ENCODE measurements around the gene ADARB2. TPM values are rescaled to one million over a fixed set of nuclear protein-coding genes. Genes with fewer than 3 reads are reported as not detected.

ADARB2 gene
- total RNA-seq, 4 donors from 2014 or later, result 0.80 to 4.9 (median 2.3) TPM

GRCh38 chr10:1544929-1545328, 192.4 kb downstream of the ADARB2 start:
- H3K4me1 ChIP-seq, result no peaks in the 10 kb centered on the region
- TF ChIP-seq POLR2AphosphoS5 (IDR thresholded peaks at IDR 0.05) (no peak), EP300 (IDR thresholded peaks at IDR 0.05; ENCODE audit: low read depth) (no peak), POLR2A (IDR thresholded peaks at IDR 0.05) (no peak), CTCF (IDR thresholded peaks at IDR 0.05) (no peak)
- in situ Hi-C loops (cut with MboI; ENCODE audit: low pct_ligation_motif_present in 1 of 4, low pct_unique_long_range_greater_than_20kb in 1 of 4, low sequenced_read_pairs in 3 of 4) (no loop called here), intact Hi-C loops (cut with DNase I; ENCODE audit: low total_unique reads) (no loop called here)
- 75% methylated on average over 2 of the region's 2 CpGs; no CpG with 5 or more reads in 1 of the 2 donors for WGBS, 2 donors (ENCODE audit: low coverage in 1 of 2)
- no peak for DNase-seq
- H3K4me3 ChIP-seq, result no peak overlapping the region
- no peaks in the 10 kb centered on the region for H3K9me3 ChIP-seq
- no peaks in the 10 kb centered on the region for H3K27me3 ChIP-seq
- no peak overlapping the region for H3K27ac ChIP-seq
- no peaks in the 10 kb centered on the region for H3K36me3 ChIP-seq

- Histone ChIP-seq H3K27ac (no peak overlapping the region), H3K4me1 (no peaks in the 10 kb centered on the region), H3K27me3 (no peaks in the 10 kb centered on the region), H3K4me3 (no peak overlapping the region), H3K9me3 (no peaks in the 10 kb centered on the region), H3K36me3 (no peaks in the 10 kb centered on the region)
- DNase-seq, result no peak
- 60 to 90% methylated on average over 1 to 13 of the region's 13 CpGs for WGBS, 2 donors (ENCODE audit: low coverage in 1 of 2)
- intact Hi-C loops (cut with DNase I; ENCODE audit: low total_unique reads) (no loop called here), in situ Hi-C loops (cut with MboI; ENCODE audit: low pct_ligation_motif_present in 1 of 4, low pct_unique_long_range_greater_than_20kb in 1 of 4, low sequenced_read_pairs in 3 of 4) (no loop called here)
- TF ChIP-seq POLR2A (IDR thresholded peaks at IDR 0.05) (no peak), POLR2AphosphoS5 (IDR thresholded peaks at IDR 0.05) (no peak), CTCF (IDR thresholded peaks at IDR 0.05) (no peak), EP300 (IDR thresholded peaks at IDR 0.05; ENCODE audit: low read depth) (no peak)
Measured at GRCh38 chr10:1544209-1544673, 193.1 kb downstream of the ADARB2 start.

GRCh38 chr10:1543596-1543995, 193.7 kb downstream of the ADARB2 start:
- in situ Hi-C loops (cut with MboI; ENCODE audit: low pct_ligation_motif_present in 1 of 4, low pct_unique_long_range_greater_than_20kb in 1 of 4, low sequenced_read_pairs in 3 of 4) (no loop called here), intact Hi-C loops (cut with DNase I; ENCODE audit: low total_unique reads) (no loop called here)
- no peak for TF ChIP-seq POLR2AphosphoS5 (IDR thresholded peaks at IDR 0.05)
- no peak for TF ChIP-seq POLR2A (IDR thresholded peaks at IDR 0.05)
- no peak for TF ChIP-seq CTCF (IDR thresholded peaks at IDR 0.05)
- TF ChIP-seq EP300 (IDR thresholded peaks at IDR 0.05; ENCODE audit: low read depth), result no peak
- WGBS, 2 donors (ENCODE audit: low coverage in 1 of 2), result 69 to 74% methylated on average over 5 to 11 of the region's 11 CpGs
- Histone ChIP-seq H3K9me3 (no peaks in the 10 kb centered on the region), H3K4me1 (no peaks in the 10 kb centered on the region), H3K27ac (no peak overlapping the region), H3K4me3 (no peak overlapping the region), H3K27me3 (no peaks in the 10 kb centered on the region), H3K36me3 (no peaks in the 10 kb centered on the region)
- DNase-seq, result no peak

GRCh38 chr10:1542941-1543340, 194.4 kb downstream of the ADARB2 start:
- no peak for DNase-seq
- intact Hi-C loops (cut with DNase I; ENCODE audit: low total_unique reads), result no loop called here
- H3K27ac ChIP-seq, result no peak overlapping the region
- H3K4me3 ChIP-seq, result no peak overlapping the region
- TF ChIP-seq POLR2AphosphoS5 (IDR thresholded peaks at IDR 0.05) (no peak), CTCF (IDR thresholded peaks at IDR 0.05) (no peak), EP300 (IDR thresholded peaks at IDR 0.05; ENCODE audit: low read depth) (no peak), POLR2A (IDR thresholded peaks at IDR 0.05) (no peak)
- 94% methylated on average over 21 of the region's 21 CpGs; no CpG with 5 or more reads in 1 of the 2 donors for WGBS, 2 donors (ENCODE audit: low coverage in 1 of 2)
- H3K27me3 ChIP-seq, result no peaks in the 10 kb centered on the region
- no peaks in the 10 kb centered on the region for H3K36me3 ChIP-seq
- H3K9me3 ChIP-seq, result no peaks in the 10 kb centered on the region
- in situ Hi-C loops (cut with MboI; ENCODE audit: low pct_ligation_motif_present in 1 of 4, low pct_unique_long_range_greater_than_20kb in 1 of 4, low sequenced_read_pairs in 3 of 4), result no loop called here
- H3K4me1 ChIP-seq, result no peaks in the 10 kb centered on the region
